Bronchial smooth muscle cell (primary cell): ENCODE results near the gene ERGIC1. TPM values are rescaled to one million over a fixed set of nuclear protein-coding genes. Genes with fewer than 3 reads are reported as not detected.

Source experiments
- total RNA-seq: library from RNA; depleted of rRNA; stranded (reverse); fragments of >200 nt; gene quantifications from 2 replicates; pipeline ENCODE4 v1.2.1, GENCODE V29; 2014

Gene ERGIC1
- 103 and 126 TPM in 2 replicates for total RNA-seq

DNA sequence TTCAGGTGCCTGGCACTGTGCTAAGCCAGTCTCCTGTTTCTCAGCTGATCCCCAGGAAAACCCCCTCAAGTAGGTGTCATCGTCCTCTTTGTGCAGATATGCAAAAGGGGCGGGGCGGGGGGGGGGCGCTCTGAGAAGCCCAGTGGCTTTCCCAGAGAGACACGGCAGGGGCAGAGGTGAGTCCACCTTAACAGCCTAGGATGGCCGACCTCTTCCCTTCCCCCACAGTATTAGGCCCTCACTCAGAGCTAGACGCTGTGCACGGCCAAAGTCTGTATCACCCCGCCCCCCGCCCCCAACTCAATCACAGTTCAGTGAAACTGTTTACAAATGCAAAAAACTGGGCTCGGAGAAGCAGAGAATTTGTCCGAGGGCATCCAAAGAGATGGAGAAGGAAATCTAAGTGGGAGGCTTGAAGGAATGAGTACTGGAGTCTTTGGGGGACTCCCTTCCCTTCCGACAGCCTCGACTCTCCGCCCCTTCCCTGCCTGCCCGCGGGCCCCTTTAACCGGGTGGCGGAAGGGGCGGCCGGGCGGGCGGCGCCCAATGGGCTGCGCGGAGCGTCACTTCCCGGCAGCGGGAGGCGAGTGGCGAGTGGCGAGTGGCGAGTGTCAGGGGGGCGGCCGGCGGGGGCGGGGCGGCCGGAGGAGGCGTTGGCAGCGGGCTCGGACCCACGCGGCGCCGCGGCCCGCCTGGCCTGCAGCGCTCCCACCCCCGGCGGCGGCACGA is at the start of gene ERGIC1:
Gene ERGIC1, plus strand, starts transcription at position 566 of the 729 bp plus-strand sequence. Its CDS starts 163 bp downstream, at position 729.

DNA sequence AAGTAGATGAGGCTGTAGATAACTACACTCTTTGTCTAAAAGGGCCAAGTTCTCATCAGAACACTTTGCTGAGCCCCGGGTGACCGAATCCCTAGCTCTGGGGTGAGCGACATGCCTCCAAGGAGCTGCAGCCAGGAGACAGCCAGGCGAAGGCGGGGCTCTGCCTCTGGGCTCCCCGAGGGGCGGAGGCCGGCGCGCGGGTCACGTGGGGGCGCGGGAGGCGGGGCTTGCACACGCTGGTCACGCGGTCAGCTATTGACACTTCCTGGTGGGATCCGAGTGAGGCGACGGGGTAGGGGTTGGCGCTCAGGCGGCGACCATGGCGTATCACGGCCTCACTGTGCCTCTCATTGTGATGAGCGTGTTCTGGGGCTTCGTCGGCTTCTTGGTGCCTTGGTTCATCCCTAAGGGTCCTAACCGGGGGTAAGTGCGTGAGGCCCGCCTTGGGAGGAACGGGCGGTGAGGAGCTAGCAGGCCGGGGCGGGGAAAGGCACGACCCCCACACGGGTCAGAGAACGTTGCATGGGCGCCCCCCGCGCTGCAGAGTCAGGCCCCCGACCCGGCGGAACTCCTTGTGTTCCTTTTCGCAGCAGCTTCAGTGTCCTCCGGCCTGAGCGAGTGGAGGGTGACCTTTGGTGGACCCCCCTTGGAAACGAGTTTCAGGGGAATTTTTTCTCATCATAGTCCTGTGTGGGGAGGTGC is 149.6 kb downstream of the ERGIC1 start, which contains the start of gene ATP6V0E1:
Gene ATP6V0E1, plus strand, starts transcription at position 230 of the 702 bp plus-strand sequence. Its CDS starts 90 bp downstream, at position 320.

Other genes starting within 250 kb of the ERGIC1 start
- gene NEURL1B, start 193.0 kb upstream of the ERGIC1 start, total RNA-seq = 0.47 and 5.1 TPM in 2 replicates
- 21.2 and 43.0 TPM in 2 replicates for gene DUSP1, start 63.1 kb upstream of the ERGIC1 start, total RNA-seq
- 64.6 and 75.8 TPM in 2 replicates for gene RPL26L1, start 125.2 kb downstream of the ERGIC1 start, total RNA-seq
- gene ATP6V0E1, start 149.5 kb downstream of the ERGIC1 start, total RNA-seq = 310 and 458 TPM in 2 replicates
- 22.7 and 23.6 TPM in 2 replicates for gene CREBRF, start 222.1 kb downstream of the ERGIC1 start, total RNA-seq